Stomach (tissue), 4 donors: Measurements from ENCODE around the gene PIM1.

Source experiments
- POLR2AphosphoS5 ChIP-seq, 3 donors: sonication (generic); formaldehyde crosslinking; IDR thresholded peaks; one replicate each; pipeline ENCODE4 v1.6.1; 2016; ENCODE audit warnings: antibody characterized with exemption in 3 of 3
- TF ChIP-seq, protein P1 (sequence below), 7 experiments: fragments of 450-650 bp in 4 of 7; fragments of 200-600 bp in 3 of 7; sonication (generic) in 3 of 7; IDR thresholded peaks; one replicate each; pipeline ENCODE4 v1.5.1; 2016 to 2019; ENCODE audit warnings: antibody characterized with exemption in 7 of 7, control low read depth in 2 of 7, mild to moderate bottlenecking in 1 of 7

GRCh38 chr6:37125774-37126492 is 44.0 kb upstream of the PIM1 start:
- TF ChIP-seq POLR2AphosphoS5 (IDR thresholded peaks at IDR 0.05): no peak
- TF ChIP-seq, protein P1, sequence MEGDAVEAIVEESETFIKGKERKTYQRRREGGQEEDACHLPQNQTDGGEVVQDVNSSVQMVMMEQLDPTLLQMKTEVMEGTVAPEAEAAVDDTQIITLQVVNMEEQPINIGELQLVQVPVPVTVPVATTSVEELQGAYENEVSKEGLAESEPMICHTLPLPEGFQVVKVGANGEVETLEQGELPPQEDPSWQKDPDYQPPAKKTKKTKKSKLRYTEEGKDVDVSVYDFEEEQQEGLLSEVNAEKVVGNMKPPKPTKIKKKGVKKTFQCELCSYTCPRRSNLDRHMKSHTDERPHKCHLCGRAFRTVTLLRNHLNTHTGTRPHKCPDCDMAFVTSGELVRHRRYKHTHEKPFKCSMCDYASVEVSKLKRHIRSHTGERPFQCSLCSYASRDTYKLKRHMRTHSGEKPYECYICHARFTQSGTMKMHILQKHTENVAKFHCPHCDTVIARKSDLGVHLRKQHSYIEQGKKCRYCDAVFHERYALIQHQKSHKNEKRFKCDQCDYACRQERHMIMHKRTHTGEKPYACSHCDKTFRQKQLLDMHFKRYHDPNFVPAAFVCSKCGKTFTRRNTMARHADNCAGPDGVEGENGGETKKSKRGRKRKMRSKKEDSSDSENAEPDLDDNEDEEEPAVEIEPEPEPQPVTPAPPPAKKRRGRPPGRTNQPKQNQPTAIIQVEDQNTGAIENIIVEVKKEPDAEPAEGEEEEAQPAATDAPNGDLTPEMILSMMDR (IDR thresholded peaks at IDR 0.05): no peak
